ENCODE results near the gene SRGN.

DNA sequence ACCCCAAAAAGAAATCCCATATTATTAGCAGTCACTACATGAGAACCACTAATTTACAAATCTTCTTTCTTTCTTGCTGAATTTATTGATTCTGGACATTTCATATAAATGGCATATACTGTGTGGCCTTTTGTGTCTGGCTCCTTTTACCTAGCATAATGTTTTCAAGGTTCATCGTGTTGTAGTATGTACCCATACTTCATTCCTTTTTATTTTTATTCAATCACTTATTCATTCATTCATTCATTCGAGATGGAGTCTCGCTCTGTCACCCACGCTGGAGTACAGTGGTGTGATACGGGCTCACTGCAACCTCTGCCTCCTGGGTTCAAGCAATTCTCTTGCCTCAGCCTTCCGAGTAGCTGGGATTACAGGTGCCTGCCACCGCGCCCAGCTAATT lies 58.0 kb downstream of the SRGN start:
- TF ChIP-seq, protein P1, sequence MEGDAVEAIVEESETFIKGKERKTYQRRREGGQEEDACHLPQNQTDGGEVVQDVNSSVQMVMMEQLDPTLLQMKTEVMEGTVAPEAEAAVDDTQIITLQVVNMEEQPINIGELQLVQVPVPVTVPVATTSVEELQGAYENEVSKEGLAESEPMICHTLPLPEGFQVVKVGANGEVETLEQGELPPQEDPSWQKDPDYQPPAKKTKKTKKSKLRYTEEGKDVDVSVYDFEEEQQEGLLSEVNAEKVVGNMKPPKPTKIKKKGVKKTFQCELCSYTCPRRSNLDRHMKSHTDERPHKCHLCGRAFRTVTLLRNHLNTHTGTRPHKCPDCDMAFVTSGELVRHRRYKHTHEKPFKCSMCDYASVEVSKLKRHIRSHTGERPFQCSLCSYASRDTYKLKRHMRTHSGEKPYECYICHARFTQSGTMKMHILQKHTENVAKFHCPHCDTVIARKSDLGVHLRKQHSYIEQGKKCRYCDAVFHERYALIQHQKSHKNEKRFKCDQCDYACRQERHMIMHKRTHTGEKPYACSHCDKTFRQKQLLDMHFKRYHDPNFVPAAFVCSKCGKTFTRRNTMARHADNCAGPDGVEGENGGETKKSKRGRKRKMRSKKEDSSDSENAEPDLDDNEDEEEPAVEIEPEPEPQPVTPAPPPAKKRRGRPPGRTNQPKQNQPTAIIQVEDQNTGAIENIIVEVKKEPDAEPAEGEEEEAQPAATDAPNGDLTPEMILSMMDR (IDR thresholded peaks at IDR 0.05): no peak
- TF ChIP-seq POLR2A (IDR thresholded peaks at IDR 0.05): no peak

Measured in body of pancreas (tissue), 4 donors.